GM20000 (cell line): ENCODE results near the gene FLYWCH2.
"Not testable (repeated sequence)": the region's sequence is repeated elsewhere in the genome, so short reads cannot be mapped to it uniquely, and the experiment has no call there.

Experiments
- DNase-seq: peaks from one replicate; pipeline ENCODE4 v3.0.0; 2012; ENCODE audit warnings: low spot score
- TF ChIP-seq, protein P1 (sequence below): IDR thresholded peaks from 2 replicates; pipeline ENCODE4 v1.5.1; 2012; ENCODE audit warnings: mild to moderate bottlenecking, control low read depth; ENCODE audit errors: extremely low read depth, missing control alignments

FLYWCH2 gene

GRCh38 chr16:2928796-2929195, 45.8 kb downstream of the FLYWCH2 start:
- peak; percentile 22 for DNase-seq

GRCh38 chr16:2929693-2930092, 46.7 kb downstream of the FLYWCH2 start:
- peak; percentile 7 for DNase-seq
- TF ChIP-seq, protein P1, sequence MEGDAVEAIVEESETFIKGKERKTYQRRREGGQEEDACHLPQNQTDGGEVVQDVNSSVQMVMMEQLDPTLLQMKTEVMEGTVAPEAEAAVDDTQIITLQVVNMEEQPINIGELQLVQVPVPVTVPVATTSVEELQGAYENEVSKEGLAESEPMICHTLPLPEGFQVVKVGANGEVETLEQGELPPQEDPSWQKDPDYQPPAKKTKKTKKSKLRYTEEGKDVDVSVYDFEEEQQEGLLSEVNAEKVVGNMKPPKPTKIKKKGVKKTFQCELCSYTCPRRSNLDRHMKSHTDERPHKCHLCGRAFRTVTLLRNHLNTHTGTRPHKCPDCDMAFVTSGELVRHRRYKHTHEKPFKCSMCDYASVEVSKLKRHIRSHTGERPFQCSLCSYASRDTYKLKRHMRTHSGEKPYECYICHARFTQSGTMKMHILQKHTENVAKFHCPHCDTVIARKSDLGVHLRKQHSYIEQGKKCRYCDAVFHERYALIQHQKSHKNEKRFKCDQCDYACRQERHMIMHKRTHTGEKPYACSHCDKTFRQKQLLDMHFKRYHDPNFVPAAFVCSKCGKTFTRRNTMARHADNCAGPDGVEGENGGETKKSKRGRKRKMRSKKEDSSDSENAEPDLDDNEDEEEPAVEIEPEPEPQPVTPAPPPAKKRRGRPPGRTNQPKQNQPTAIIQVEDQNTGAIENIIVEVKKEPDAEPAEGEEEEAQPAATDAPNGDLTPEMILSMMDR = no peak

More at GRCh38 chr16:2928796-2929195, 45.8 kb downstream of the FLYWCH2 start:
- TF ChIP-seq, protein P1 = no peak

- TF ChIP-seq, protein P1 = no peak
- DNase-seq = peak; percentile 4
These were observed 47.2 kb downstream of the FLYWCH2 start for GRCh38 chr16:2930236-2930635.

DNA sequence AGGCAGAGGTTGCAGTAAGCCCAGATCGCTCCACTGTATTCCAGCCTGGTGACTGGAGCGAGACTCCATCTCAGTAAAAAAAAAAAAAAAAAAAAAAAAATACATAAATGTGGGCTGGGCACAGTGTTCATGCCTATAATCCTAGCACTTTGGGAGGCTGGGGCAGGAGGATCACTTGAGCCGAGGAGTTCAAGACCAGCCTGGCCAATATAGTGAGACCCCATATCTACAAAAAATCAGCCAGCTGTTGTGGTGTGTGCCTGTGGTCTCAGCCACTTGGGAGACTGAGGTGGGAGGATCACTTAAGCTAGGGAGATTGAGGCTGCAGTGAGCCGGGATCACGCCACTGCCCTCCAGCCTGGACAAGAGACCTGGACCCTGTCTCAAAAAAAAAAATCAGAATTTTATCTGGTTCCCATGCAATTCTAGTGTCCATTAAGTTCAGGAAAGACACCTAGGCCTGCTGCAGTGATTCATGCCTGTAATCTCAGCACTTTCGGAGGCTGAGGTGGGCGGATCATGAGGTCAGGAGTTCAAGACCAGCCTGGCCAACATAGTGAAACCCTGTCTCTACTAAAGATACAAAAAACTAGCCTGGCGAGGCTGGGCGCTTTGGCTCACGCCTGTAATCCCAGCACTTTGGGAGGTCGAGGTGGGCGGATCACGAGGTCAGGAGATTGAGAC, 48.4 kb downstream of the FLYWCH2 start:
- not testable (repeated sequence) for DNase-seq

DNA sequence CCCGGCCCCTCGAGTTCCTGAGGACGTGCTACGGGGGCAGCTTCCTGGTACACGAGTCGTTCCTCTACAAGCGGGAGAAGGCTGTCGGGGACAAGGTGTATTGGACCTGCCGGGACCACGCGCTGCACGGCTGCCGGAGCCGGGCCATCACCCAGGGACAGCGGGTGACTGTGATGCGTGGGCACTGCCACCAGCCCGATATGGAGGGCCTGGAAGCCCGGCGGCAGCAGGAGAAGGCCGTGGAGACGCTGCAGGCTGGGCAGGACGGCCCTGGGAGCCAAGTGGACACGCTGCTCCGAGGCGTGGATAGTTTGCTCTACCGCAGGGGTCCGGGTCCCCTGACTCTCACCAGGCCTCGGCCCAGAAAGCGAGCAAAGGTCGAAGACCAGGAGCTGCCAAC, 50.1 kb downstream of the FLYWCH2 start:
- DNase-seq = no peak
- TF ChIP-seq, protein P1 = no peak

DNA sequence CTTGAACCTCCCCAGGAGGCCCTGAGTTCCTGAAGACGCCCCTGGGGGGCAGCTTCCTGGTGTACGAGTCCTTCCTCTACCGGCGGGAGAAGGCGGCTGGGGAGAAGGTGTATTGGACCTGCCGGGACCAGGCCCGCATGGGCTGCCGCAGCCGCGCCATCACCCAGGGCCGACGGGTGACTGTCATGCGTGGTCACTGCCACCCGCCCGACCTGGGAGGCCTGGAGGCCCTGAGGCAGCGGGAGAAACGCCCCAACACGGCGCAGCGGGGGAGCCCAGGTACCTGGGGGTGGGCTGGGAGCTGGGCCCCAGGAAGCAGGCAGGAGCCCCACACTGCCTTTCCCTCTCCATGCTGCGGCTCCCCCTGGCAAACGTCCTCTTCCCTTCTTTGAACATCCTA, 50.7 kb downstream of the FLYWCH2 start:
- TF ChIP-seq, protein P1 = no peak
- DNase-seq = no peak

- TF ChIP-seq, protein P1 = no peak
- no peak for DNase-seq
These were observed 51.4 kb downstream of the FLYWCH2 start for GRCh38 chr16:2934450-2934849.

DNA sequence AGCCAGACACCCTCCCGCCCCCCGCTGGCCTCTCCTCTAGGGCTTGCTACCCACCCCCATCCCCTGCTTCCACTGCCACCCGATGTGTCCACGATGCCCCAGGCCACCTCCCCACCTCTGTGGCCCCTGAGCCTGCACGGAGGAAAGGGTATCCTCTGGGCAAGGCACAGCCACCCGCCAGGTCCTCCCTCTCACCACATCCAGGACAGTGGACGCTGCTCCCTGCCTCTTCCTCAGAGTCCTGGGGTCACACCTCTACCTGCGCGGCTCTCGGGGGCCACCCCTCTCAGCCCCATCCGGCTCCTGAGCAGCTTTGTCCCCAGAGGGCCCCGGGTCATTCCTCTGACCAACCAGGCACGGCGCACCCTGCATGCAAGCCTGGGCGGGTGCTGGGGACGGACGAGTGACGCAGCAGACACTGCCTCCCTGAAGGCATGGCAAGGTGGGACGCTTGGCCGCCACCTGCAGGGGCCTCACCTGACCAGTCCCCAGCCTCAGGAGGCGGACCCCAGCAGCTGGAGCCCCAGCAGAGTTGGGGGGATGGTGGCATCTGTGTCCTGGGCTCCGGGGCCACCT, 53.5 kb downstream of the FLYWCH2 start:
- DNase-seq = no peak
- TF ChIP-seq, protein P1 = no peak
